ENCODE results near the gene PANK1.
"Not testable (repeated sequence)": the region's sequence is repeated elsewhere in the genome, so short reads cannot be mapped to it uniquely, and the experiment has no call there.

Gene PANK1

DNA sequence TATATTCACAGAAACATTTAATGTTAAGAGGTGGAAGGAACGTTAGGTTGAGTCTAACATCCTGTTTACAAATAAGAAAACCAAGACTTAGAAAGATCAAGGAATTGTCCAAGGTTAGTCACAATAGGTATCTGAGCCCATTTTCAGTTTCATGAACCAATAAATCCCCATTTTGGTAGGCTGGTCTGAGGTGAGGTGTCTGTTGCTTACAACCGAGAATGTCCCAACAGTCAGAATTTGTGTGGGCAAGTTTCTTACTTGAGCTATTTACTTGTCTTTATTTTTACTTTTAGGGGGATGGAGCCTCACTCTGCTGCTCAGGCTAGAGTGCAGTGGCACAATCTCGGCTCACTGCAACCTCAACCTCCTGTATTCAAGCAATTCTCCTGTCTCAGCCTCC, 23.6 kb downstream of the PANK1 start:
- TF ChIP-seq, protein P1, sequence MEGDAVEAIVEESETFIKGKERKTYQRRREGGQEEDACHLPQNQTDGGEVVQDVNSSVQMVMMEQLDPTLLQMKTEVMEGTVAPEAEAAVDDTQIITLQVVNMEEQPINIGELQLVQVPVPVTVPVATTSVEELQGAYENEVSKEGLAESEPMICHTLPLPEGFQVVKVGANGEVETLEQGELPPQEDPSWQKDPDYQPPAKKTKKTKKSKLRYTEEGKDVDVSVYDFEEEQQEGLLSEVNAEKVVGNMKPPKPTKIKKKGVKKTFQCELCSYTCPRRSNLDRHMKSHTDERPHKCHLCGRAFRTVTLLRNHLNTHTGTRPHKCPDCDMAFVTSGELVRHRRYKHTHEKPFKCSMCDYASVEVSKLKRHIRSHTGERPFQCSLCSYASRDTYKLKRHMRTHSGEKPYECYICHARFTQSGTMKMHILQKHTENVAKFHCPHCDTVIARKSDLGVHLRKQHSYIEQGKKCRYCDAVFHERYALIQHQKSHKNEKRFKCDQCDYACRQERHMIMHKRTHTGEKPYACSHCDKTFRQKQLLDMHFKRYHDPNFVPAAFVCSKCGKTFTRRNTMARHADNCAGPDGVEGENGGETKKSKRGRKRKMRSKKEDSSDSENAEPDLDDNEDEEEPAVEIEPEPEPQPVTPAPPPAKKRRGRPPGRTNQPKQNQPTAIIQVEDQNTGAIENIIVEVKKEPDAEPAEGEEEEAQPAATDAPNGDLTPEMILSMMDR (conservative IDR thresholded peaks at IDR 0.05): no peak
- no peak overlapping the region for H3K27ac ChIP-seq

- not testable (repeated sequence) for H3K27ac ChIP-seq
Measured at GRCh38 chr10:89620296-89620695, 24.7 kb downstream of the PANK1 start.

GRCh38 chr10:89615824-89616223, 29.2 kb downstream of the PANK1 start:
- TF ChIP-seq, protein P1 (conservative IDR thresholded peaks at IDR 0.05): no peak
- no peak overlapping the region for H3K27ac ChIP-seq

DNA sequence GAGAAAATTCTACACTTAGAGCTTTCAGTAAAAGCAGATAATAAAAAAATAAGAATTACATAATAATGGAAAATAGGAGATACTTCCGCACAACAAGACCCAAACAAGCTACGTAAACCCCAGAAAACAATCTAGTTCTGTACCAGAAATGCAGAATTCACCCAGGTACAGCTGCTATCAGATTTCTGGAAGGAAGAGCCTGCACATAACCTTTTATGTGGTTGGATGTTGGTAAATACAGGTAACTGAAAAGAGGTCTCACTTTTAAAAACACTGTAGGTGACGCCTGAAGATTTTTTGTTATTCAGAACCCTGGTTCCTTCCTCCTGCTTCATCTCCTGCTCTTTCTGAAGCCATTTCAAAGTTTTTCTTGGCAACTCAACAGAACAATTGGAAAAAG, 29.9 kb downstream of the PANK1 start:
- no peak overlapping the region for H3K27ac ChIP-seq
- TF ChIP-seq, protein P1 (conservative IDR thresholded peaks at IDR 0.05): no peak

GRCh38 chr10:89613582-89613981, 31.5 kb downstream of the PANK1 start:
- TF ChIP-seq, protein P1 (conservative IDR thresholded peaks at IDR 0.05): no peak
- H3K27ac ChIP-seq: no peak overlapping the region

DNA sequence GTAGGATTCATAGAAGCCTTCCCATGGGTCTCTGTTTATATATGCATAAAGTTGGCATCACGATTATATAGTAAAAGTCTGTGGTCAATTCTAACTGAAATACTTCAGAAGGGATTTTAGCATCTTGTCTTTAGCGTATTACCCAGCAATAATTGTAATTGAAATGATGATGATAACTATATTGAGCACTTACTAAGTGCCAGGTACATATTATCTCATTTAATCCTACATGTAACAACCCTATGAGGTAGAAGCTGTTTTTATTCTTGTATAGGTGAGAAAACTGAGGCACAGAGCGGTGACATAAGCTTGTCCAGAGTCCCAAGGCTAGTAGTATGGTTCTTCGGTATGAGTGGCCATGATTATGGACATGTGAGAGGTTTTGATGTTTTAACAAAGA, 33.8 kb downstream of the PANK1 start:
- H3K27ac ChIP-seq: no peak overlapping the region
- TF ChIP-seq, protein P1 (conservative IDR thresholded peaks at IDR 0.05): no peak

- TF ChIP-seq, protein P1 (conservative IDR thresholded peaks at IDR 0.05): no peak
- H3K27ac ChIP-seq: no peak overlapping the region
Measured at GRCh38 chr10:89609833-89610346, 35.2 kb downstream of the PANK1 start.

GRCh38 chr10:89604200-89604599, 40.8 kb downstream of the PANK1 start:
- no peak overlapping the region for H3K27ac ChIP-seq
- TF ChIP-seq, protein P1 (conservative IDR thresholded peaks at IDR 0.05): no peak
